ENCODE results near the gene RNF207. TPM values are rescaled to one million over a fixed set of nuclear protein-coding genes. Genes with fewer than 3 reads are reported as not detected.

RNF207 gene
- total and polyA plus RNA-seq, 2 of the 13 experiments (the other 11 are each of a cell fraction or from before 2014, with no cell fraction given): 9.8 to 15.9 TPM

- no TSS peak for BruUV-seq (replicated peaks)
- ATAC-seq (no peak), FAIRE-seq (no peak), DNase-seq (ENCODE audit: low spot score) (no peak)
- Histone ChIP-seq H3K27me3 (ENCODE audit: control insufficient read depth in 1 of 2, insufficient read depth in 2 of 2, low read length in 2 of 2) (peaks cover 15 to 57% of the 10 kb centered on the region in 2 experiments), H3K4me3 (replicated peaks in 1 of 3; ENCODE audit: insufficient read depth in 1 of 3, low read depth in 2 of 3, low read length in 3 of 3) (no peak within 1 kb of the TSS), H2AFZ (ENCODE audit: low read length) (no peak within 1 kb of the TSS), H3K9ac (ENCODE audit: insufficient read depth, low read depth, low read length) (no peak within 1 kb of the TSS), H4K20me1 (ENCODE audit: insufficient read depth, low read length) (0 out of 2 replicates have a peak, but pooled peaks cover 5% of the 10 kb centered on the region), H3K27ac (ENCODE audit: extremely low read length, insufficient read depth, low read length) (no peak within 1 kb of the TSS), H3K79me2 (ENCODE audit: insufficient read depth, low read length) (no peaks in the 10 kb centered on the region), H3K9me3 (ENCODE audit: low read length) (no peaks in the 10 kb centered on the region), H3K36me3 (replicated peaks in 1 of 2; ENCODE audit: control insufficient read depth in 1 of 2, insufficient read depth in 2 of 2, low read length in 2 of 2) (no peaks in the 10 kb centered on the region), H3K4me2 (ENCODE audit: low read depth, low read length) (no peak within 1 kb of the TSS), H3K4me1 (ENCODE audit: insufficient read depth, low read length) (peaks cover 47% of the 10 kb centered on the region)
- in situ Hi-C loops (cut with HindIII; ENCODE audit: extremely low pct_ligation_motif_present, low pct_unique_long_range_greater_than_20kb): loop anchor here (10.0 kb wide), 1 partner anchor 171 kb away; the partner anchor contains the start of gene HES2
- 56% methylated on average over 15 of the region's 16 CpGs for WGBS (ENCODE audit: low lambda C conversion rate)
- intact Hi-C loops (cut with micrococcal nuclease; ENCODE audit: unreplicated experiment): loop anchor here (10.0 kb wide), 1 partner anchor 139 kb away; no protein-coding TSS in a partner anchor
- TF ChIP-seq ZBTB42 (CRISPR knock-in tag; IDR thresholded peaks at IDR 0.05): no peak
- ChIA-PET POLR2A (no interaction called here), CTCF (ENCODE audit: low intra/inter-chr PET ratio, low total read pairs) (interaction anchor here (1.6 to 1.9 kb wide), 2 partner anchors 39 to 191 kb away, joined by 7 to 9 read pairs; partner anchors contain the start of gene RNF207)
Measured at GRCh38 chr1:6243993-6244392, 38.1 kb downstream of the RNF207 start, which contains the start of gene HES3. TSS of gene HES3 (plus strand) at chr1:6244179. CDS start at chr1:6244366, 187 bp downstream.

- H3K79me2 ChIP-seq (ENCODE audit: insufficient read depth, low read length): no peaks in the 10 kb centered on the region
- no peak overlapping the region for H3K9ac ChIP-seq (ENCODE audit: insufficient read depth, low read depth, low read length)
- H3K4me1 ChIP-seq (ENCODE audit: insufficient read depth, low read length): peaks cover 42% of the 10 kb centered on the region
- CTCF ChIA-PET (ENCODE audit: low intra/inter-chr PET ratio, low total read pairs): interaction anchor here (1.6 to 1.9 kb wide), 2 partner anchors 39 to 192 kb away, joined by 7 to 9 read pairs; partner anchors contain the start of gene RNF207
- in situ Hi-C loops (cut with HindIII; ENCODE audit: extremely low pct_ligation_motif_present, low pct_unique_long_range_greater_than_20kb): loop anchor here (5.0 to 10.0 kb wide), 3 partner anchors 38 to 170 kb away; partner anchors contain the start of gene HES2
- no peaks in the 10 kb centered on the region for H3K36me3 ChIP-seq (replicated peaks in 1 of 2; ENCODE audit: control insufficient read depth in 1 of 2, insufficient read depth in 2 of 2, low read length in 2 of 2)
- H3K4me3 ChIP-seq (replicated peaks in 1 of 3; ENCODE audit: insufficient read depth in 1 of 3, low read depth in 2 of 3, low read length in 3 of 3): no peak overlapping the region
- no peak overlapping the region for H2AFZ ChIP-seq (ENCODE audit: low read length)
- BruUV-seq (replicated peaks): no TSS peak
- DNase-seq (ENCODE audit: low spot score) (no peak), ATAC-seq (no peak), FAIRE-seq (no peak)
- 41% methylated on average over 24 of the region's 24 CpGs for WGBS (ENCODE audit: low lambda C conversion rate)
- POLR2A ChIA-PET: interaction anchor here (0.8 kb wide), 1 partner anchor 9 kb away, joined by 4 read pairs; the partner anchor contains the start of gene ICMT
- H3K9me3 ChIP-seq (ENCODE audit: low read length): no peaks in the 10 kb centered on the region
- H3K4me2 ChIP-seq (ENCODE audit: low read depth, low read length): no peak overlapping the region
- H3K27ac ChIP-seq (ENCODE audit: extremely low read length, insufficient read depth, low read length): no peak overlapping the region
- intact Hi-C loops (cut with micrococcal nuclease; ENCODE audit: unreplicated experiment): loop anchor here (5.0 to 10.0 kb wide), 2 partner anchors 140 to 148 kb away; partner anchors contain the start of gene ACOT7
- peaks cover 15 to 57% of the 10 kb centered on the region in 2 experiments for H3K27me3 ChIP-seq (ENCODE audit: control insufficient read depth in 1 of 2, insufficient read depth in 2 of 2, low read length in 2 of 2)
- TF ChIP-seq, protein P1, sequence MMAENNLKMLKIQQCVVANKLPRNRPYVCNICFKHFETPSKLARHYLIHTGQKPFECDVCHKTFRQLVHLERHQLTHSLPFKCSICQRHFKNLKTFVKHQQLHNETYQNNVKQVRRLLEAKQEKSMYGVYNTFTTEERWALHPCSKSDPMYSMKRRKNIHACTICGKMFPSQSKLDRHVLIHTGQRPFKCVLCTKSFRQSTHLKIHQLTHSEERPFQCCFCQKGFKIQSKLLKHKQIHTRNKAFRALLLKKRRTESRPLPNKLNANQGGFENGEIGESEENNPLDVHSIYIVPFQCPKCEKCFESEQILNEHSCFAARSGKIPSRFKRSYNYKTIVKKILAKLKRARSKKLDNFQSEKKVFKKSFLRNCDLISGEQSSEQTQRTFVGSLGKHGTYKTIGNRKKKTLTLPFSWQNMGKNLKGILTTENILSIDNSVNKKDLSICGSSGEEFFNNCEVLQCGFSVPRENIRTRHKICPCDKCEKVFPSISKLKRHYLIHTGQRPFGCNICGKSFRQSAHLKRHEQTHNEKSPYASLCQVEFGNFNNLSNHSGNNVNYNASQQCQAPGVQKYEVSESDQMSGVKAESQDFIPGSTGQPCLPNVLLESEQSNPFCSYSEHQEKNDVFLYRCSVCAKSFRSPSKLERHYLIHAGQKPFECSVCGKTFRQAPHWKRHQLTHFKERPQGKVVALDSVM (CRISPR knock-in tag; IDR thresholded peaks at IDR 0.05): no peak
- TF ChIP-seq FIP1L1 (IDR thresholded peaks at IDR 0.05; ENCODE audit: borderline replicate concordance, insufficient read depth, low read depth, low read length): no peak
- peak; percentile 70 for TF ChIP-seq PCBP2 (optimal IDR thresholded peaks at IDR 0.05; ENCODE audit: low read depth, low read length, poor library complexity, severe bottlenecking)
- peak; percentile 4; the same call in 1 of the 2 replicates for TF ChIP-seq NPAS2 (CRISPR knock-in tag; IDR thresholded peaks at IDR 0.05; ENCODE audit: borderline replicate concordance)
- 0 out of 2 replicates have a peak, but pooled peaks have one; percentile 1 for TF ChIP-seq PAWR (CRISPR knock-in tag; IDR thresholded peaks at IDR 0.05; ENCODE audit: borderline replicate concordance)
- 0 out of 2 replicates have a peak, but pooled peaks have one; percentile 2 for TF ChIP-seq ZSCAN29 (CRISPR knock-in tag; conservative IDR thresholded peaks at IDR 0.05)
- peak; percentile 95 for TF ChIP-seq PCBP1 (IDR thresholded peaks at IDR 0.05; ENCODE audit: borderline replicate concordance, low read depth, low read length)
- TF ChIP-seq MXD4 (CRISPR knock-in tag; IDR thresholded peaks at IDR 0.05): no peak
- 0 out of 2 replicates have a peak, but pooled peaks cover 5% of the 10 kb centered on the region for H4K20me1 ChIP-seq (ENCODE audit: insufficient read depth, low read length)
Measured at GRCh38 chr1:6244401-6245049, 38.6 kb downstream of the RNF207 start.
